Suprapubic skin (tissue), 4 donors: ENCODE results near the gene C12orf56. TPM values are rescaled to one million over a fixed set of nuclear protein-coding genes. Genes with fewer than 3 reads are reported as not detected.

Source experiments
- DNase-seq, 2 donors: peaks; one replicate each; pipeline ENCODE4 v3.0.0-alpha.2; 2019; ENCODE audit warnings: low spot score in 2 of 2
- H3K27ac ChIP-seq: fragments of 200-600 bp; sonication (generic); one replicate; pipeline ENCODE4 v1.5.1; 2019
- H3K27me3 ChIP-seq: fragments of 200-600 bp; sonication (generic); one replicate; pipeline ENCODE4 v1.5.1; 2019
- H3K36me3 ChIP-seq: fragments of 200-600 bp; sonication (generic); one replicate; pipeline ENCODE4 v1.5.1; 2019
- H3K4me1 ChIP-seq: fragments of 200-600 bp; sonication (generic); one replicate; pipeline ENCODE4 v1.5.1; 2019
- H3K4me3 ChIP-seq: fragments of 200-600 bp; sonication (generic); one replicate; pipeline ENCODE4 v1.5.1; 2019; ENCODE audit warnings: mild to moderate bottlenecking
- H3K9me3 ChIP-seq: fragments of 200-600 bp; sonication (generic); one replicate; pipeline ENCODE4 v1.5.1; 2019
- EP300 ChIP-seq: sonication (generic); formaldehyde crosslinking; IDR thresholded peaks from one replicate; pipeline ENCODE4 v1.6.1; 2017; ENCODE audit warnings: antibody characterized with exemption
- POLR2A ChIP-seq, 2 donors: fragments of 450-650 bp; IDR thresholded peaks; one replicate each; pipeline ENCODE4 v1.6.1; 2017; ENCODE audit warnings: antibody characterized with exemption in 2 of 2, mild to moderate bottlenecking in 2 of 2, moderate library complexity in 2 of 2
- POLR2AphosphoS5 ChIP-seq, 3 donors: sonication (generic); formaldehyde crosslinking; IDR thresholded peaks; one replicate each; pipeline ENCODE4 v1.6.1; 2017; ENCODE audit warnings: antibody characterized with exemption in 3 of 3
- WGBS: methylation state at CpG from one replicate; pipeline ENCODE4 v1.1.5; 2018; 5-methylcytosine and 5-hydroxymethylcytosine counted together
- total RNA-seq, 4 donors: library from RNA; depleted of rRNA; stranded (reverse); fragments of >200 nt; gene quantifications; one replicate each; pipeline ENCODE4 v1.1.0, GENCODE V29; 2016
- TF ChIP-seq, protein P1 (sequence below), 2 donors: fragments of 200-600 bp in 1 of 2; fragments of 450-650 bp in 1 of 2; sonication (generic) in 1 of 2; IDR thresholded peaks; one replicate each; pipeline ENCODE4 v1.5.1; 2016 to 2019; ENCODE audit warnings: antibody characterized with exemption in 2 of 2, mild to moderate bottlenecking in 1 of 2, moderate library complexity in 1 of 2

Gene C12orf56, protein sequence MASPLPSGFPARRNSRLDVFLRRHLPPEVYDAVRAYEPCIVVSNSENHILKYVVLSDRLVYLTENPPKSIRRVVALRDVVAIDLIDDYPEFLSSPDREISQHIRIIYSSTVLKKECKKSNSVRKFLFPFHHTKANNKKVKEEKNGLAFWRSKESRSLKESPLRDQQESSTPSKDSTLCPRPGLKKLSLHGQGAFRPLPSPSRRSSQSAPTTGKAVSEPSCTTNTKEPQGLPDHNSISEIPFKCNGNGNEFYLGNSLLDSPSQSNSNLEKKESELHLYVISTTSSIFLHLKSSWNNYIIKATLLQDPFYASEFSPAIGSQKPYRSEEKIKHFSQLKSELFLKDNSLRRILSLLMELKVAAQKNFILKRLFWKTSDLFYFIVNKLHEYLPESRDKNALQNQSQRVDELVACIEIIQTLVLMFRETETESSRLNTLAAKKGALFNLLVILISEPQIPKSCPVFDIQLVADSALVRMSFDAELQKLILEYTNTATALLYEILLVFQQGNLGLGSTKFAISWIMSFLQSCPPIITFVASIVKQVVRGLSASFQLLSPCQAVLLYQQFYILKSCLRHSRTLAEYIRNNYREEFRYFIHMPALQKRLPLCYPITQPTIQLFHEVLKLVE
- 1 to 10 TPM; 1.2 to 2.4 (median 1.9) TPM for total RNA-seq

DNA sequence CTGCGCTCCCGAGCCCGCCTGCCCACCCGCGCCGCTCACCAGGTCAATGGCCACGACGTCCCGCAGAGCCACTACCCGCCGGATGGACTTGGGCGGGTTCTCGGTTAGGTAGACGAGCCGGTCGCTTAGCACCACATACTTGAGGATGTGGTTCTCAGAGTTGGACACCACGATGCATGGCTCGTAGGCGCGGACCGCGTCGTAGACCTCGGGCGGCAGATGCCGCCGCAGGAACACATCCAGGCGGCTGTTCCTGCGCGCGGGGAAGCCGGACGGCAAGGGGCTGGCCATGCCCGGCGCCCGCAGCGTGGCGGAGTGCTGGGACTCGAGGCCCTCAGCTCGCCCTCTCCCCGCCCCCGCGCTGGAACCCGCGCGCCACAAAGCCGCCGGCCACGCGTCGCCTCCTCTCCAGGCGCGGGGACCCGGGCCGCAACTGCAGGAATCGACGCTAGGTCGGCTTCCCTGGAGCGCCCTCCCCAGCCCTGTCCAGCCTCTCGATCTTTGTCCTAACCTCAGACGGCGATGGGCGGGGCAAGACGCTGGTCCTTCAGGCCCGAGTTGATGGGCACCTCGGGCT is at the start of gene C12orf56:
Gene C12orf56 (minus strand): TSS at position 484 of the 577 bp plus-strand sequence. CDS start 193 bp downstream, at position 291.
- TF ChIP-seq EP300, result no peak
- TF ChIP-seq, protein P1, sequence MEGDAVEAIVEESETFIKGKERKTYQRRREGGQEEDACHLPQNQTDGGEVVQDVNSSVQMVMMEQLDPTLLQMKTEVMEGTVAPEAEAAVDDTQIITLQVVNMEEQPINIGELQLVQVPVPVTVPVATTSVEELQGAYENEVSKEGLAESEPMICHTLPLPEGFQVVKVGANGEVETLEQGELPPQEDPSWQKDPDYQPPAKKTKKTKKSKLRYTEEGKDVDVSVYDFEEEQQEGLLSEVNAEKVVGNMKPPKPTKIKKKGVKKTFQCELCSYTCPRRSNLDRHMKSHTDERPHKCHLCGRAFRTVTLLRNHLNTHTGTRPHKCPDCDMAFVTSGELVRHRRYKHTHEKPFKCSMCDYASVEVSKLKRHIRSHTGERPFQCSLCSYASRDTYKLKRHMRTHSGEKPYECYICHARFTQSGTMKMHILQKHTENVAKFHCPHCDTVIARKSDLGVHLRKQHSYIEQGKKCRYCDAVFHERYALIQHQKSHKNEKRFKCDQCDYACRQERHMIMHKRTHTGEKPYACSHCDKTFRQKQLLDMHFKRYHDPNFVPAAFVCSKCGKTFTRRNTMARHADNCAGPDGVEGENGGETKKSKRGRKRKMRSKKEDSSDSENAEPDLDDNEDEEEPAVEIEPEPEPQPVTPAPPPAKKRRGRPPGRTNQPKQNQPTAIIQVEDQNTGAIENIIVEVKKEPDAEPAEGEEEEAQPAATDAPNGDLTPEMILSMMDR (IDR thresholded peaks at IDR 0.05), result no peak
- no peak for TF ChIP-seq POLR2A (IDR thresholded peaks at IDR 0.05)
- TF ChIP-seq POLR2AphosphoS5 (IDR thresholded peaks at IDR 0.05), result no peak
- H3K4me3 ChIP-seq, result peak within 1 kb of the TSS; percentile 55
- peaks cover 10% of the 10 kb centered on the region for H3K27me3 ChIP-seq
- no peak within 1 kb of the TSS for H3K27ac ChIP-seq
- under 1% methylated on average over 40 of the region's 66 CpGs for WGBS
- H3K36me3 ChIP-seq, result no peaks in the 10 kb centered on the region
- no peaks in the 10 kb centered on the region for H3K9me3 ChIP-seq
- no peak for DNase-seq
- peaks cover 12% of the 10 kb centered on the region for H3K4me1 ChIP-seq

DNA sequence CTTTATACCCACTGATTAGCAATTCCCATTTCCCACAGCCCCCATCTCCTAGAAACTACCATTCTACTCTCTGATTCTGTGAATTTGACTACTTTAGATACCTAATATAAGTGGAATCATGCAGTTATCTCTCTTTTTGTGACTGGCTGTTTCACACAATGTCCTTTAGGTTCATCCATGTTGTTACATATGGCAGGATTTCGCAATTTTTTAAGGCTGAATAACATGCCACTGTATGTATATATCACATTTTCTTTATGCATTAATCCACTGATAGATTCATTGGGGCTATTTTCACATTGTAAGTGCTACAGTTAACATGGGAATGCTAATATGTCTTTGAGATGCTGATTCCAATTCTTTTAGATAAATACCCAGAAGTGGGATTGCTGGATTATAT is 49.5 kb upstream of the C12orf56 start:
- WGBS, result 100% methylated on average over 1 of the region's 1 CpG
- peaks cover 81% of the 10 kb centered on the region for H3K36me3 ChIP-seq

DNA sequence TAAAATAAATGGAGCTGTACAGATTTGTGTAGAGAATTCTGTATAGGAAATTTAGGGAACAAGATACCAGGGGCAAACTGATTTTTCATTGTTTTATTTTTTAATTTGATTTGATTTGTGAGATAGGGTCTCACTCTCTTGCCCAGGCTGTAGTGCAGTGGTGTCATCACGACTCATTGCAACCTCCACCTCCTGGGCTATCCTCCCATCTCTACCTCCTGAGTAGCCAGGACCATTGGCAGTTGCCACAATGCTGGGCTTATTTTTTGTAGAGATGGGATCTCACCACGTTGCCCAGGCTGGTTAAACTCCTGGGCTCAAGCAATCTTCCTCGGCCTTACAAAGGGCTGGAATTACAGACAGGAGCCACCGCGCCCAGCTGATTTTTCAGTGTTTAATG is 43.4 kb upstream of the C12orf56 start:
- 95% methylated on average over 5 of the region's 5 CpGs for WGBS
- no peaks in the 10 kb centered on the region for H3K27me3 ChIP-seq
- no peak overlapping the region for H3K27ac ChIP-seq
- DNase-seq, result no peak
- TF ChIP-seq POLR2A (IDR thresholded peaks at IDR 0.05) (no peak), EP300 (no peak), POLR2AphosphoS5 (IDR thresholded peaks at IDR 0.05) (no peak)
- TF ChIP-seq, protein P1 (IDR thresholded peaks at IDR 0.05), result no peak
- H3K36me3 ChIP-seq, result peaks cover 95% of the 10 kb centered on the region
- H3K4me1 ChIP-seq, result no peaks in the 10 kb centered on the region
- no peaks in the 10 kb centered on the region for H3K9me3 ChIP-seq
- H3K4me3 ChIP-seq, result no peak overlapping the region

More for the DNA sequence above, 49.5 kb upstream of the C12orf56 start:
- DNase-seq, result no peak
- no peaks in the 10 kb centered on the region for H3K4me1 ChIP-seq
- TF ChIP-seq POLR2A (IDR thresholded peaks at IDR 0.05), result no peak
- TF ChIP-seq POLR2AphosphoS5 (IDR thresholded peaks at IDR 0.05), result no peak
- no peak for TF ChIP-seq EP300
- TF ChIP-seq, protein P1 (IDR thresholded peaks at IDR 0.05), result no peak
- H3K9me3 ChIP-seq, result no peaks in the 10 kb centered on the region
- H3K27me3 ChIP-seq, result no peaks in the 10 kb centered on the region
- H3K4me3 ChIP-seq, result no peak overlapping the region
- H3K27ac ChIP-seq, result no peak overlapping the region

DNA sequence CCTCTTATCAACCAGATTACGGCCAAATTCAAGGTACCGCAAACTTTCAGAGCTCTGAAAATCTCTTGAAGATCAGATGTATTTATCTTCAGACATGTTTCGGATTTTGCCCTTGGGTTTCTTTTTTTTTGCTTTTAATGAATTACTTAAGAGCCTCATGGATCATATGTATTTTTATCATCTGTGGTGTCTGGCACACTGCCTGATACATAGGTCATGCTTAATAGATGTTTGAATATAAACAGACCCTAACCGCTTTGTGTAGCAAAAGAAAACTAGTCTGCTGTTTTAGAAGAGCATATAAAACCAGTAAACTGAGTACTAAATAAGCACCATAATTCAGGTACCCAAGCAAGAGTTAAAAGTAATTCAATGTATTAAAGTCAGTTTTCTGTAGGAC is 41.2 kb upstream of the C12orf56 start:
- no peak for TF ChIP-seq POLR2A (IDR thresholded peaks at IDR 0.05)
- TF ChIP-seq, protein P1 (IDR thresholded peaks at IDR 0.05), result no peak
- no peak for TF ChIP-seq POLR2AphosphoS5 (IDR thresholded peaks at IDR 0.05)
- no peak for TF ChIP-seq EP300
- no peak for DNase-seq
- 94% methylated on average over 4 of the region's 4 CpGs for whole genome bisulfite sequencing
- Histone ChIP-seq H3K4me3 (no peak overlapping the region), H3K27ac (no peak overlapping the region), H3K9me3 (no peaks in the 10 kb centered on the region), H3K36me3 (peaks cover 98% of the 10 kb centered on the region), H3K4me1 (no peaks in the 10 kb centered on the region), H3K27me3 (no peaks in the 10 kb centered on the region)

GRCh38 chr12:64430886-64431285 is 40.3 kb upstream of the C12orf56 start:
- Histone ChIP-seq H3K4me3 (no peak overlapping the region), H3K27ac (no peak overlapping the region), H3K36me3 (peaks cover 98% of the 10 kb centered on the region), H3K27me3 (no peaks in the 10 kb centered on the region), H3K9me3 (no peaks in the 10 kb centered on the region), H3K4me1 (no peaks in the 10 kb centered on the region)
- WGBS, result 60% methylated on average over 2 of the region's 2 CpGs
- no peak for TF ChIP-seq POLR2AphosphoS5 (IDR thresholded peaks at IDR 0.05)
- TF ChIP-seq EP300, result no peak
- TF ChIP-seq POLR2A (IDR thresholded peaks at IDR 0.05), result no peak
- TF ChIP-seq, protein P1 (IDR thresholded peaks at IDR 0.05), result no peak
- DNase-seq, result no peak
